GM15510 (cell line): Measurements from ENCODE around the gene NOTCH1.

Source experiments
- POLR2A ChIP-seq: IDR thresholded peaks from 3 replicates; pipeline ENCODE4 v1.6.1; 2011; ENCODE audit warnings: borderline replicate concordance; ENCODE audit not compliant: insufficient read length; ENCODE audit errors: extremely low read depth

NOTCH1 gene

DNA sequence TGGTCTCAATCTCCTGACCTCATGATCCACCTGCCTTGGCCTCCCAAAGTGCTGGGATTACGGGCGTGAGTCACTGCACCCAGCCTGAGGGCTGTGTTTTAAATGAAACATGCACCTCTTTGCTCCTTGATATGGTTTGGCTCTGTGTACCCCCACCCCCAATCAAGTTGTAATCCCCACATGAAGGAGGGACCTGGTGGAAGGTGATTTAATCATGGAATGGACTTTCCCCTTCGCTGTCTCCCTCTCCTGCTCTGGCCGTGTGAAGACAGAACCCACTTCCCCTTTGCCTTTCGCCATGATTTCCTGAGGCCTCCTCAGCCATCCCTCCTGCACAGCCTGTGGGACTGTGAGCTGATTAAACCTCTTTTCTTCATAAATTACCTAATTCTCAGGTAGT, 12.5 kb upstream of the NOTCH1 start:
- TF ChIP-seq POLR2A = no peak

DNA sequence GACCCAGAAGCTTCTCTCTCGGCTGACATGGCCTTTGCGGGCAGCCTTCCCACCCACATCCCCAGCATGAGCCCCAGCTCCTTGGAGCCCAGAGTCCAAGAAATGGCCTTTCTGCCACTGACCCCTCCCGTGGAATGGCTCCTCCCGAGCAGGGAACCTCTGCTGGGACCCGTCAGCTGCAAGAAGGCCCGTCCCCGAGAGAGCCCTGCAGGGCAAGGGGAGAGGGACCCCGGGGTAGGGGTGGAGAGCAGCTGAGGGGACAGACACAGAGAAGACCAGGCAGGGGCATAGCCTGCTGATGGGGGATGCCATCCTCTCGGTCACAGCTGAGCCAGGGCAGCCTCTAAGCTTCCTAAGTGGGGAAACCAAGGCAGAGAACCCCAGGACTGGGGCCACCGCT, 11.2 kb upstream of the NOTCH1 start:
- TF ChIP-seq POLR2A = no peak

DNA sequence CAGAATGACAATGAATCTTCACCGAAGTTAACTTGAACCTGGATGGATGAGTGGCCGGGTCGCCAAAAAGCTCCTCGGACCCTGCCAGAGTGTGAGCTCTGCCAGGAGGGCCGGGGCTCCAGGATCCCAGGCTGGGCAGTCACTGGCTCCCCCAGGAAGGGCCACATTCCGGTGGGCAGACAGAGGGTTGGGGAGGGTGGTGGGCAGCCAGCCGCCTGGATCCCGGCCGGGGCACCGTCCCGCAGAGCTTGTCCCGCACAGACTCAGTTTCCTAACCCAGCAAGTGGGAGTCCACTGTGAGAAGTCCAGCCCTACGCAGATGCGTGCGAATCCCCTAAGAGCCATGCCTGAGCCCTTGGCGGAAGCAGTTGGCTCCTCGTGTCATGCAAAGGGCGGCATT, 10.3 kb upstream of the NOTCH1 start:
- no peak for TF ChIP-seq POLR2A

DNA sequence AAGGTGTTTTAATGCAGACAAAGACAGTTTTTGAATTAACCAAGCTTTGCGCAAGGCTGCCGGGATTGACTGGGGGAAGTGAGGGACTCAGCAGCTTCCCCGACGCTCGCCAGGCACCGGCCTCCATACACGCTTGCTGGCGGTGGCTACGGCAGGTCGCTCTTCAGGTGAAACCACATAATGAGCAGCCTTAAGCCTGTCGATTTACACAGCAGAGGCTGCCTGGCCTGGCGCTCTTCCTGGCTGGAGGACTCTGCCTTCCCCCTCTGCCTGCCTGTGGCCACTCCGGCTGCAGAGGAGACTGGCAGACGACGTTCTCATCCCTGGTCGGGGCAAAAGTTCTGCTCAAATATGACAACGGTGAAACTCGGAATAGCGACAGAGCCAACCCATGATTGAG, 9.0 kb upstream of the NOTCH1 start:
- no peak for TF ChIP-seq POLR2A

DNA sequence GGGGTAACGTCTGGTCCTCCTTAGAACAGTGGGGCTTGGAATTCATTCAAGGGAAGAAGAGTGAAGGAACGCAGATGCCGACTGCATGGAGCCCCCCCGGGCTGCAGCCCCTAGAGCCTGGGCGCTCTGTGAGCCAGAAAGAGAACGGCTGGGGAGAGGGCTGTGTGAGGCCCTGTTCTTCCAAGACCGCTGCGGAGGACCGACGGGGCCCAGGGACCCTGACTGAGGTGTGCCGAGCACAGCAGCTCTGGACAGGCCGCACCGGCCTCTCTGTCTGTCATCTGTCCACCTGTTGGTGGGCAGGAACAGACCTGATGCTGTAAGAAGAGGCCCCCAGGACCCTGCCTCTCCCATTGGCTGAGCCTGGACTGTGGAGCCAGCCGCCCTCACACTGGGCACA, 7.7 kb upstream of the NOTCH1 start:
- no peak for TF ChIP-seq POLR2A

DNA sequence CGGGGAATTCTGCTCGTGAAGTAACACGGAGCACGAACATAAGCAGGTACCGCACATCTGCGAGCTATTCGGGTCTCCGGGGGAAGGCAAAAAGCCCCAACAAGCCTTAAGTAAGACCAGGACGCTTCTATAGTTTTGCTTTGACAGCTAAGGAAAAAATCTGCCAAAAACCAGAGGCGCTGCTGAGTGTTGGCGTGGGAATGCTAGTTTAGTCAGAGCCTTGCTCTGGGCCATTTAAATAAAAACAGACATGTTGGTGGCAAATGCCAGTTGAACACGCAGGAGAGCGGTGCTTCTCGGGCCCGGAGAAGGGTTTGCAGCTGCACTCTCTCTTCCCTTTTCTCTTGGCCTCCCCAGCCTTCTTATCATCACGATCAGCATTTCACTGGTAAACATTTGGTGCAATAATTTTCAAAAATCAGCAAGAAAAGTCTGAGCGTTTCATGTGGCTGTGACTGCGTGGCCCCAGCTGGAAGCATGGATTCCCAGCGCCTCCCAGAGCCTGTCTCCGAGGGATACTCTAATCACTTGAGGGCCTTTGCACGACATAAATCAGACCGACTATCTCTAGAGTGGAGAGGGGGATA, 6.4 kb upstream of the NOTCH1 start:
- TF ChIP-seq POLR2A = no peak

DNA sequence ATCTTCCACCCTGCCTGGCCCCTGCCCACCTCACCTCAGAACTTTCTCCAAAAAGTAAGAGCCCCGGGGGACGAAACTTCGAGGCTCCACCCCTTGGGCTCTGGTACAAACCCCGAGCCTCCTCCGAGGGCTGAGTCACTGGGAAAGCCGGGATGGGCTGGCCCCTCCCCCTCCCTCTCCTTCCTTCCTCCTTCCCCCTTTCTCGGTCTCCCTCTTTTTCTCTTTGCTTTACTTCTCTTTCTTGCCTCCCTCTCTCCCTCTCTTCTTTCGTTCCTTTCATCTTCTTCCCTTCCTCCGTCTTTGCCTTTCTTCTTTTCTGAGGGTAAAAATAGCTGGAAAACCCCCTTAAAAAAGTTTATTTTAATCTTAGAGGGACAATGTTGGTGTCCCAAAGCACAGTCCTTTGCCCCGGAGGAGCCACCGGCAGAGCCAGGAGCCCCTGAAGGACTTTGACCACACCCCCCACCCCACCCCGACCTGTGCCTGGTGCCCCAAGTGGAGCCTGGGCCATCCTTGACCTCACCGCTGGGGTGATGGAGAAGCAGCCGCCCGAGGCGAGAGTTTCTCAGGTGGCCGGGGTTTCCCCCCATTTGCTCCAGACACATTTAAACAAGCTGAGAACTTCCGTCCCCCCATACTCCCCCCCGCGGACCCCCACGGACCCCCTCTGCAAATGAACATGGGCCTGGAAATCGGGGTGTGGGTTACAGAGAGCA, 5.7 kb upstream of the NOTCH1 start:
- no peak for TF ChIP-seq POLR2A

DNA sequence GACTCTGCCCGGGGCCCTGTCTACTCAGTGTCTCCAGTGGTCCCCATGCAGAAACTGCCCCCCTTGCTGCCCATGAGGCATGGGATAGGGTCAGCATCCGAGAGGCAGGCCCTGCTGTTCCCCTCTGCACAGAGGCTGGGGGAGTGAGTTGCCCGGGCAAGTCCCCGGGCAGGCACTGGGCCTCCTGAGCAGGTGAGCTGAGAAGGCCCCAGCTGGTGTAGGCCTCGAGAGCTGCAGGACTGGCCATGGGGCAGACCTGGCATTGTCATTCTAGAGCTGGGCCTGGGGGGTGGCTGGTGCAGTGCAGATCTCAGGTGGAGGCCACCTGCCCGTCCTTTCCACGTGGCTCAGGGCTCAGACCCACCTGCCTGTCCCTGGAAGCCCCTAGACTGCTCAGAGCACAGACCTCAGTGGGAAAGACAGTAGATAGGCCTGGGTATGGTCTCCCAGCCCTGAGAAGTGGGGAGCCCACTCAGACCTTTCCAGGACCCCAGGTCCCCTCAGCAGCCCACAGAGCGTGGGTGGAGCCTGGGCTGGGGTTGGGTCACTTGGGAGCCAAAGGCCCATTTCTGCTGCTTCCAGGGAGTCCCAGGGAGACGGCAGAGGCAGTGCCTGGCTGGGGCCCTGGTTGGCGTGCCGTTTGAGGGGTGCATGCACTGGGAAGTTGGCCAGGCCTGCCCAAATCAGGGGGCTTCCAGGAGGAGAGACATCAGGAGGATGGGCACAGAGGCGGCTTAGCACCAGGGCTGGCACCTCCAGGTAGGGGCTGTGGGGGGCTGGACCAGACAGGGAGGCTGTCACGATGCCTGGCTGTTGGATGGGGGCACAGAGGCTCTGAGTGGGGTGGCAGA, 4.8 kb upstream of the NOTCH1 start:
- no peak for TF ChIP-seq POLR2A

DNA sequence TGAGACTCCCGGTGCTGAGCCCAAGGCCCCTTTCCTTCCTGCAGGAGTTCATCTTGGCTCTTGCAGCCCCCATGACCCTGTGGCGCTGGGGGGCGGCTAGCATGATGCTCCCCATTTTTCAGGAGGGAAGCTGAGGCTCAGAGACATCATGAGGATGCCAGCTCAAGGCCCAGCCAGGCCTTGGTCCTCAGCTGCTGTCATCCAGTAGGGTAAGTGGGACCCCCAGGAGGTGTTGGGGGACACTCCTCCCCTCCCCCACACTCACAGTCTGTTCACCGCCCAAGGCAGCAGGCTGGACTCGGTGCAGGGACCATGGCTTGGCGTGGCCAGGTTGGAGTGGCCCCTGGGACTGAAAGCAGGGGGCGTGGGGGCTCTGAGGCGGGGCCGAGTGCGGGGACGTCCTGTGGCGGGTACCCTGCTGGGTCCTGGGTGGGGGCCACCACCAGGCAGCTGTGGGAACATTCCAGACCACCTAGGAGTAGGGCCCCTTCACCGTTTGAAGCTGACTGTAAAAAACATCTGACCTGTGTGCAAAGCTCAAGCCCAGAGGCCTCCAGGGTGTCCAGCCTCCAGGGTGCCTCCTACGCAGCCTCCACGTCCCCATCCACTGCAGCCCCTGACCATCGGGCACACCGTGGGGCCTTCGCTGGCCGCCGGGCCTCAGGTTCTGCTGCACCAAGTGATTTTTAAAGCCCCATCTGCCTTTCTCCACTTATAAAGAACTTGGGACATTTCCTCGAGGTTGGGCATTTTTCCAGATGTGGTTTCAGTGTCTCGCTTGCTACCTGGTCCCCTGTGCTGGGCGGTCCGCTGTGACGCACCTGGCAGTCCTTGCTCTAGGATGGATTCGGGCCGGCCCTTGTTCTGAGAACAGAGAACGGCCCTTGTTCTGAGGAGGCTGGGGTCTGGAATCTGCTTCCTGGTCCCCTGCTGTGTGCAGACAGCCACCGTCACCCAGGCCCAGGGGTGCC, 3.4 kb upstream of the NOTCH1 start:
- TF ChIP-seq POLR2A = no peak

DNA sequence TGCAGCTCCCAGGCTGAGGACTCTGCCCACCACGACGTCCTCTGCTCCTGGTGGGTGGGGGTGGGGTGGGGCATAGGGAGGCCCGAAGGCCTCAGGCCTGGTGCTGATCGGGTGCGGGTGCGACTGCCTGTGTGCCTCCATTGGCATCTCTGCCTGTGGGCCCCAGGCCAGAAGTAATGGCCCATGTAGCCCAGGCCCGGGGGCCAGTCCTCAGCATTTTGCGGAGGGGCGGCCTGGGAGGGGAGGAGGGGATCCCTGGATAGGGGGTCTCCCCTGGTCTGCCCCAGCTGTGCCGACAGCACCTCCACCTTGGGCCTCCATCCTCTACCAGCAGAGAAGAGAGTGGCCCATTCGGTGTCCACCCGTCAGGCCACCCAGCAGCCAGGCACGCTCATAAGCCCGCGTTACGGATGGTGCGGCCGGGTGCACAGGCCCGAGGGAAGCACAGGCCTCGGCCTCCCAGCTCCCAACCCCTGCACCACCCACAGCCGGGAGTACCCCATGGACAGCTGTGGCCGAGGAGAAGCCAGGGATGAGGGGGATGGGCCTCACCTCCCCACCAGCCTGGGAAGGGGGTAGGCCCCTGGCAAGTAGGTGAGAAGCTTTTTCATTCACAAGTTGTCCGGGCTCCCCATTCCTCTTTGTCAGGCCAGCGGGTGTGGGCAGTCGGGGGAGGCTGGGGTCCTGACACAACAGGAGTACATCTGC, 1.8 kb upstream of the NOTCH1 start:
- no peak for TF ChIP-seq POLR2A

DNA sequence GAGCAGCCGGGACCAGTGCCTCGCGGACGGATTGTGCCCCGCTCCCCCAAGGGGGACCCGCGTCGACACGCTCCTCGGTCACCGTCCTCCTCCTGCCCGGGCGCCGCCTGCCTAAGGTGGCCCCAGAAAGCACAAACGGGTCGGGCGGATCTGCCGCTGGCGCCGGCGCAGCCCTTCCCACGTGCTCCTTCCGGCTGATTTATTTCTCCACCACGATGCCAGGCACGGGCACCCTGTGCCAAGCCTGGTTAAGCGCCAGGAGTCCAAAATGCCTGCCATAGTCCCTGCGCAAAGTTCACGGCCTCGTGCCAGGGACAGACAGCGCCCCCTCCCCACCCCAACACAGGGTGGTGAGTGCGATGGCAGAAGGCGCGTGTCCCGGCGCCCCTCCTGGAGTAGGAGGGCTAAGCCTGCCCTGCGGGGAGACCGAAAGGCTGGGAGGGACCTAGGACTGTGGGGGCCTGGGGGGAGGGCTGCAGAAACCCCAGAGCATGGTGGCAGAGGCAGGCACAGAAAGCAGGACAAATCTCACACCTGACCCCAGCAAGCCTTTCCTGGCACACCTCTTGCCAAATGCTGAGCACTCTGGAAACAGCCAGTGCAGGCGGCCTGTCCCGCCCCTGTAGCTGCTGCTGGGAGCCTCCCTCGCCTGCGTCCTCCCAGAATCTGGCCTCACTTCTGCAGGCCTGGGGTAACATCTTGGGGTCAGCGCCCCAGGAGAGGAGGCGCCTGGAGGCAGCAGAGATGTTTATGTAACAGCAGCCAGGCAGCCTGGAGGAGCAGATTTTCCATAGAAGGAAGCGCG, 1.1 kb upstream of the NOTCH1 start:
- TF ChIP-seq POLR2A = no peak

DNA sequence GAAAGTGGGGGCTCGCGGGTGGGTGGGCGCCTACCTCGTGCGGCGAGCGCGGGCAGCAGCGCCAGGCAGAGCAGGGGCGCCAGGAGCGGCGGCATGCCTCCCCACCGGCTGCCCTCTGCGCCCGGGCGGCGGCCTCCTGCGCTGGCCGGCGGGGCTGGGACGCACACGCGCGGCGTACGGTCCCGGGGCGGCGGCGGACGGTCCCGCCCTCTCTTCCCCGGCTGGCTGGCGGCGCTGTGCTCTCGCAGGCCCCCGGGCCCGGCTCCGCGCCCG, 220 bp downstream of the NOTCH1 start:
- TF ChIP-seq POLR2A = no peak

DNA sequence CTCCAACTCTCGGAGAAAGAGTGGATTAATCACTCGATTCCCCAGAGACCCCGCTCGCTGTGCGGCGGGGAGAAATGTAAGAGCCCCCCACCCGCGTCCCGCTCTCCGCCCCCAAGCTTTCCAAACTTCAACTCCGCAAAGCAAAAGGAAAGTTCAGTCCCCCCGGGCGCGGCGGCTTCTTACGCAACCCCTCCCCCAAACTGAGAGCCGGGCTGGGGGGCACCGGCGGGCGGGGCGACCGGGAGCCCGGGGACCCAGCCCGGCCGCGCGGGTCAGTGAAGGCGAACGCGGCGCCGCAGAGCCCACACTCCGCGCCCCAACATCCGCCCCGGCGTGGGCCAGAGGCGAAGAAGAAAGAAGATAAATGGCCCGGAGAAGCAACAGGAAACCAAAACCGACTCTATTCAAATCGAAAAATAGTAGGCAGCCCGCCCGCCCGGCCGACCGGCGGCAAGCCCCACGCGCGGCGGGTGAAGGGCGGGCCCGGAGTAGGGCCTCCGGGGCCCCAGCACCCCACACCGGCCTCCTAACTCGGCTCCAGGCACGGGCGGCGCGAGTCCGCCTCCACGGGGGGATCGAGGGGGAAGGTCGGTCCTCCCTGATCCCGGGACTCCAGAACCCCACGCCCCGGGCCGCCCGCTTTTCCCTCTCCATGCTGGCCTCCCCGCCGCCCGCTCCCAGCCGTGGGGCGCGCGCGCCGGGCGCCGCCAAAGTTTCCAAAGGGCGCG, 720 bp downstream of the NOTCH1 start:
- TF ChIP-seq POLR2A = no peak

DNA sequence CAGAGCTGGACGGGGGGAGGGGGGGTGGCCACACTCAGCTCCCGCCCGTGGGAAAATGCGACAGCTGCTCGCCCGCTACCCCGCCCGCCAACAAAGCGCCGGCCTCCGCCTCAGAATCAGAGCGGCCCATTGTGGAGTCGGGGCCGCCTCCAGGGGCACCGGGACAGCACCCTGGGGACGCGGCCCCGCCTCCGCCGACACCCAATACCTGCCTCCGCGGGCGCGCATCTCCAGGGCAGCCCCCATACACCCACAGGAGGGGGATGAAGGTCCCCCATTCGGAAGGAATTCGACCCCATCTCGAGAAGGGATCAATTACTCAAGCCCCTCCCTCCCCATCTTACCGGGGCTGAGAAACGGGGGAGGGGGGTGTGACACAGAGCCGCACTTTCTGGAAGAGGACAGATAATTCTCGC, 1.3 kb downstream of the NOTCH1 start:
- no peak for TF ChIP-seq POLR2A
